Type B pancreatic cell (in vitro differentiated cells): ENCODE data around the gene IL17RE. TPM values are rescaled to one million over a fixed set of nuclear protein-coding genes. Genes with fewer than 3 reads are reported as not detected.
A peak's percentile ranks its signal among the peaks of the same experiment; 100 is the strongest.

ENCODE experiments used
- DNase-seq: peaks from one replicate; pipeline ENCODE4 v3.0.0; 2021; ENCODE audit warnings: mixed read lengths; ENCODE audit not compliant: unreplicated experiment; ENCODE audit errors: extremely low spot score
- H3K27ac Mint-ChIP-seq: 2 replicates; pipeline ENCODE4 v1.8.0; 2021; ENCODE audit warnings: mild to moderate bottlenecking, mixed read lengths
- H3K27me3 Mint-ChIP-seq: 2 replicates; pipeline ENCODE4 v1.8.0; 2021; ENCODE audit warnings: mixed read lengths
- H3K36me3 Mint-ChIP-seq: 2 replicates; pipeline ENCODE4 v1.8.0; 2021; ENCODE audit warnings: mixed read lengths
- H3K4me1 Mint-ChIP-seq: one replicate; pipeline ENCODE4 v1.8.0; 2021; ENCODE audit warnings: mixed read lengths; ENCODE audit not compliant: unreplicated experiment
- H3K4me3 Mint-ChIP-seq: 2 replicates; pipeline ENCODE4 v1.8.0; 2021; ENCODE audit warnings: mild to moderate bottlenecking, mixed read lengths
- H3K9me3 Mint-ChIP-seq: 2 replicates; pipeline ENCODE4 v1.8.0; 2021; ENCODE audit warnings: mixed read lengths
- CTCF ChIP-seq: fragments of 200-600 bp; sonication (generic); conservative IDR thresholded peaks from 2 replicates; pipeline ENCODE4 v1.5.0; 2021; ENCODE audit warnings: antibody characterized with exemption, mild to moderate bottlenecking
- total RNA-seq: library from RNA; stranded (reverse); gene quantifications from 2 replicates; pipeline ENCODE4 v1.2.1, GENCODE V29; 2021; ENCODE audit warnings: low replicate concordance

IL17RE gene
- total RNA-seq, 1 donor from 2014 or later = 13.6 TPM

- DNase-seq = no peak
- Mint-ChIP-seq H3K27me3 (no peaks in the 10 kb centered on the region), H3K9me3 (no peaks in the 10 kb centered on the region), H3K4me3 (peak overlapping the region; percentile 70), H3K27ac (peak overlapping the region; percentile 43), H3K4me1 (peaks cover 15% of the 10 kb centered on the region), H3K36me3 (no peaks in the 10 kb centered on the region)
- TF ChIP-seq CTCF = no peak
Observed at GRCh38 chr3:9913601-9914000, 11.0 kb downstream of the IL17RE start.

- Mint-ChIP-seq H3K4me3 (no peak overlapping the region), H3K36me3 (no peaks in the 10 kb centered on the region), H3K27me3 (no peaks in the 10 kb centered on the region), H3K27ac (no peak overlapping the region), H3K9me3 (no peaks in the 10 kb centered on the region), H3K4me1 (peaks cover 15% of the 10 kb centered on the region)
- DNase-seq = no peak
- TF ChIP-seq CTCF = no peak
Observed at GRCh38 chr3:9914011-9914410, 11.4 kb downstream of the IL17RE start.

- Mint-ChIP-seq H3K36me3 (no peaks in the 10 kb centered on the region), H3K4me3 (peak overlapping the region; percentile 69), H3K9me3 (no peaks in the 10 kb centered on the region), H3K27ac (no peak overlapping the region), H3K27me3 (no peaks in the 10 kb centered on the region), H3K4me1 (peaks cover 12% of the 10 kb centered on the region)
- no peak for TF ChIP-seq CTCF
- DNase-seq = no peak
Observed at GRCh38 chr3:9914559-9915253, 12.1 kb downstream of the IL17RE start.

GRCh38 chr3:9915254-9916141 lies 12.8 kb downstream of the IL17RE start:
- peak; percentile 56 for TF ChIP-seq CTCF
- no peaks in the 10 kb centered on the region for H3K9me3 Mint-ChIP-seq
- peaks cover 11% of the 10 kb centered on the region for H3K4me1 Mint-ChIP-seq
- H3K27me3 Mint-ChIP-seq = no peaks in the 10 kb centered on the region
- H3K36me3 Mint-ChIP-seq = no peaks in the 10 kb centered on the region
- H3K27ac Mint-ChIP-seq = peak overlapping the region; percentile 83
- DNase-seq = peak; percentile 81
- H3K4me3 Mint-ChIP-seq = peak overlapping the region; percentile 87

- no peak for DNase-seq
- peak overlapping the region; percentile 83 for H3K27ac Mint-ChIP-seq
- no peaks in the 10 kb centered on the region for H3K27me3 Mint-ChIP-seq
- H3K4me3 Mint-ChIP-seq = peak overlapping the region; percentile 87
- no peaks in the 10 kb centered on the region for H3K9me3 Mint-ChIP-seq
- H3K4me1 Mint-ChIP-seq = peaks cover 11% of the 10 kb centered on the region
- TF ChIP-seq CTCF = no peak
- H3K36me3 Mint-ChIP-seq = no peaks in the 10 kb centered on the region
Observed at GRCh38 chr3:9916346-9916733, 13.7 kb downstream of the IL17RE start.
